Measurements from ENCODE around the gene SYF2.
A peak's percentile ranks its signal among the peaks of the same experiment; 100 is the strongest.
"Not testable (repeated sequence)": the region's sequence is repeated elsewhere in the genome, so short reads cannot be mapped to it uniquely, and the experiment has no call there.

SYF2 gene

GRCh38 chr1:25260336-25260735, 28.0 kb upstream of the SYF2 start:
- H3K4me3 ChIP-seq (ENCODE audit: extremely low read depth, insufficient read depth, low read length, poor library complexity, severe bottlenecking); H3K36me3 ChIP-seq (ENCODE audit: control insufficient read depth, insufficient read depth, low read length); H3K27ac ChIP-seq (ENCODE audit: low read depth, low read length, severe bottlenecking); H3K4me1 ChIP-seq (ENCODE audit: control insufficient read depth, insufficient read depth, low read length, poor library complexity, severe bottlenecking); H3K9me3 ChIP-seq (ENCODE audit: control insufficient read depth, low read length): not testable (repeated sequence)
- WGBS, 2 experiments (ENCODE audit: insufficient coverage in 2 of 2): 100% methylated on average over 2 of the region's 3 CpGs; no CpG with 5 or more reads in 1 of the 2 experiments

GRCh38 chr1:25259813-25260212, 27.5 kb upstream of the SYF2 start:
- H3K36me3 ChIP-seq (ENCODE audit: control insufficient read depth, insufficient read depth, low read length); H3K9me3 ChIP-seq (ENCODE audit: control insufficient read depth, low read length); H3K27ac ChIP-seq (ENCODE audit: low read depth, low read length, severe bottlenecking); H3K4me3 ChIP-seq (ENCODE audit: extremely low read depth, insufficient read depth, low read length, poor library complexity, severe bottlenecking); H3K4me1 ChIP-seq (ENCODE audit: control insufficient read depth, insufficient read depth, low read length, poor library complexity, severe bottlenecking): not testable (repeated sequence)
- 100% methylated on average over 1 of the region's 7 CpGs for WGBS, 2 experiments (ENCODE audit: insufficient coverage in 2 of 2)

GRCh38 chr1:25257196-25257595, 24.9 kb upstream of the SYF2 start:
- H3K9me3 ChIP-seq (ENCODE audit: control insufficient read depth, low read length): no peaks in the 10 kb centered on the region
- no CpG with 5 or more reads among the region's 1 CpG for WGBS, 2 experiments (ENCODE audit: insufficient coverage in 2 of 2)
- no peaks in the 10 kb centered on the region for H3K36me3 ChIP-seq (ENCODE audit: control insufficient read depth, insufficient read depth, low read length)
- no peaks in the 10 kb centered on the region for H3K4me1 ChIP-seq (ENCODE audit: control insufficient read depth, insufficient read depth, low read length, poor library complexity, severe bottlenecking)
- H3K4me3 ChIP-seq (ENCODE audit: extremely low read depth, insufficient read depth, low read length, poor library complexity, severe bottlenecking): no peak overlapping the region
- H3K27ac ChIP-seq (ENCODE audit: low read depth, low read length, severe bottlenecking): no peak overlapping the region

- Histone ChIP-seq H3K4me3 (ENCODE audit: extremely low read depth, insufficient read depth, low read length, poor library complexity, severe bottlenecking) (no peak overlapping the region), H3K36me3 (ENCODE audit: control insufficient read depth, insufficient read depth, low read length) (no peaks in the 10 kb centered on the region), H3K4me1 (ENCODE audit: control insufficient read depth, insufficient read depth, low read length, poor library complexity, severe bottlenecking) (no peaks in the 10 kb centered on the region), H3K9me3 (ENCODE audit: control insufficient read depth, low read length) (no peaks in the 10 kb centered on the region), H3K27ac (ENCODE audit: low read depth, low read length, severe bottlenecking) (no peak overlapping the region)
- WGBS, 2 experiments (ENCODE audit: insufficient coverage in 2 of 2): 92 to 96% methylated on average over 4 to 5 of the region's 5 CpGs
Measured at GRCh38 chr1:25256578-25256965, 24.3 kb upstream of the SYF2 start.

- WGBS, 2 experiments (ENCODE audit: insufficient coverage in 2 of 2): 76 to 80% methylated on average over 11 to 17 of the region's 18 CpGs
- Histone ChIP-seq H3K9me3 (ENCODE audit: control insufficient read depth, low read length) (no peaks in the 10 kb centered on the region), H3K36me3 (ENCODE audit: control insufficient read depth, insufficient read depth, low read length) (no peaks in the 10 kb centered on the region), H3K4me3 (ENCODE audit: extremely low read depth, insufficient read depth, low read length, poor library complexity, severe bottlenecking) (no peak overlapping the region), H3K4me1 (ENCODE audit: control insufficient read depth, insufficient read depth, low read length, poor library complexity, severe bottlenecking) (no peaks in the 10 kb centered on the region), H3K27ac (ENCODE audit: low read depth, low read length, severe bottlenecking) (no peak overlapping the region)
Measured at GRCh38 chr1:25255706-25256577, 23.6 kb upstream of the SYF2 start.

GRCh38 chr1:25253911-25254310, 21.6 kb upstream of the SYF2 start:
- Histone ChIP-seq H3K4me3 (ENCODE audit: extremely low read depth, insufficient read depth, low read length, poor library complexity, severe bottlenecking) (no peak overlapping the region), H3K9me3 (ENCODE audit: control insufficient read depth, low read length) (no peaks in the 10 kb centered on the region), H3K36me3 (ENCODE audit: control insufficient read depth, insufficient read depth, low read length) (no peaks in the 10 kb centered on the region), H3K27ac (ENCODE audit: low read depth, low read length, severe bottlenecking) (peak overlapping the region; percentile 68), H3K4me1 (ENCODE audit: control insufficient read depth, insufficient read depth, low read length, poor library complexity, severe bottlenecking) (peaks cover 2% of the 10 kb centered on the region)
- WGBS, 2 experiments (ENCODE audit: insufficient coverage in 2 of 2): 33 to 60% methylated on average over 1 to 2 of the region's 2 CpGs

- H3K27ac ChIP-seq (ENCODE audit: low read depth, low read length, severe bottlenecking): peak overlapping the region; percentile 78
- peaks cover 33% of the 10 kb centered on the region for H3K36me3 ChIP-seq (ENCODE audit: control insufficient read depth, insufficient read depth, low read length)
- peak overlapping the region; percentile 93 for H3K4me3 ChIP-seq (ENCODE audit: extremely low read depth, insufficient read depth, low read length, poor library complexity, severe bottlenecking)
- H3K4me1 ChIP-seq (ENCODE audit: control insufficient read depth, insufficient read depth, low read length, poor library complexity, severe bottlenecking): peaks cover 14% of the 10 kb centered on the region
- no peaks in the 10 kb centered on the region for H3K9me3 ChIP-seq (ENCODE audit: control insufficient read depth, low read length)
- WGBS, 2 experiments (ENCODE audit: insufficient coverage in 2 of 2): 23 to 41% methylated on average over 12 to 16 of the region's 30 CpGs
Measured at GRCh38 chr1:25247829-25248754, 15.8 kb upstream of the SYF2 start.

GRCh38 chr1:25247024-25247828, 14.9 kb upstream of the SYF2 start, which contains the start of gene RSRP1:
RSRP1 (minus strand) TSS chr1:25247454; CDS start chr1:25246963, 491 bp downstream.
- Histone ChIP-seq H3K36me3 (ENCODE audit: control insufficient read depth, insufficient read depth, low read length) (peaks cover 42% of the 10 kb centered on the region), H3K4me1 (ENCODE audit: control insufficient read depth, insufficient read depth, low read length, poor library complexity, severe bottlenecking) (peaks cover 14% of the 10 kb centered on the region), H3K9me3 (ENCODE audit: control insufficient read depth, low read length) (no peaks in the 10 kb centered on the region), H3K4me3 (ENCODE audit: extremely low read depth, insufficient read depth, low read length, poor library complexity, severe bottlenecking) (peak within 1 kb of the TSS; percentile 93), H3K27ac (ENCODE audit: low read depth, low read length, severe bottlenecking) (peak within 1 kb of the TSS; percentile 97)
- WGBS, 2 experiments (ENCODE audit: insufficient coverage in 2 of 2): 0% methylated on average over 63 to 74 of the region's 79 CpGs

GRCh38 chr1:25246600-25247023, 14.3 kb upstream of the SYF2 start:
- H3K27ac ChIP-seq (ENCODE audit: low read depth, low read length, severe bottlenecking): peak overlapping the region; percentile 97
- 0 to 2% methylated on average over 46 to 48 of the region's 53 CpGs for WGBS, 2 experiments (ENCODE audit: insufficient coverage in 2 of 2)
- H3K9me3 ChIP-seq (ENCODE audit: control insufficient read depth, low read length): no peaks in the 10 kb centered on the region
- peak overlapping the region; percentile 93 for H3K4me3 ChIP-seq (ENCODE audit: extremely low read depth, insufficient read depth, low read length, poor library complexity, severe bottlenecking)
- H3K36me3 ChIP-seq (ENCODE audit: control insufficient read depth, insufficient read depth, low read length): peaks cover 48% of the 10 kb centered on the region
- H3K4me1 ChIP-seq (ENCODE audit: control insufficient read depth, insufficient read depth, low read length, poor library complexity, severe bottlenecking): peaks cover 14% of the 10 kb centered on the region
